Measurements from ENCODE around the gene DRD3.

DRD3 gene

GRCh38 chr3:114143817-114144216, 35.0 kb downstream of the DRD3 start:
- DNase-seq (ENCODE audit: insufficient read length, low spot score) (no peak), FAIRE-seq (no peak)
- TF ChIP-seq CTCF (IDR thresholded peaks at IDR 0.05; ENCODE audit: insufficient read depth, missing control alignments) = no peak

- no peak for DNase-seq (ENCODE audit: insufficient read length, low spot score)
- no peak for FAIRE-seq
- TF ChIP-seq CTCF (IDR thresholded peaks at IDR 0.05; ENCODE audit: insufficient read depth, missing control alignments) = no peak
These were observed 39.0 kb downstream of the DRD3 start for GRCh38 chr3:114139836-114140235.

DNA sequence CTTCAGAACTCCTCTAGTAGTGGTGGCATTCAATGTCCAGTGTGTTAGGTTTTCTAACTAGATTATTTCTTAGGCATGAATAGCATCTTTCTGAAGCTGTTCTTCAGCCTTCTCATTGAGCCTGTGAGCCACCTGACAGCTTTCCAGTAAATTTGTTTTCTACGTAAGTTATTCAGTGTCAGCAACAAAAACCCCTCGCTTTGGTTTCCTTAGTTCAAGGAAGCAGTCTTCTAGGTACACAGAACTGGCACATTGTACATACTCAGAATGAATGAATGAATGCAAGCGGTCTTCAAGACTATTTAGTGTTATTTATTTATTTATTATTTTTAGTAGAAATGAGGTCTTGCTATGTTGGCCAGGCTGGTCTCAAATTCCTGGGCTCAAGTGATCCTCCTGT, 44.9 kb downstream of the DRD3 start:
- FAIRE-seq (no peak), DNase-seq (ENCODE audit: insufficient read length, low spot score) (no peak)
- no peak for TF ChIP-seq CTCF (IDR thresholded peaks at IDR 0.05; ENCODE audit: insufficient read depth, missing control alignments)

- FAIRE-seq = no peak
These were observed 46.4 kb downstream of the DRD3 start for GRCh38 chr3:114132500-114132899.

DNA sequence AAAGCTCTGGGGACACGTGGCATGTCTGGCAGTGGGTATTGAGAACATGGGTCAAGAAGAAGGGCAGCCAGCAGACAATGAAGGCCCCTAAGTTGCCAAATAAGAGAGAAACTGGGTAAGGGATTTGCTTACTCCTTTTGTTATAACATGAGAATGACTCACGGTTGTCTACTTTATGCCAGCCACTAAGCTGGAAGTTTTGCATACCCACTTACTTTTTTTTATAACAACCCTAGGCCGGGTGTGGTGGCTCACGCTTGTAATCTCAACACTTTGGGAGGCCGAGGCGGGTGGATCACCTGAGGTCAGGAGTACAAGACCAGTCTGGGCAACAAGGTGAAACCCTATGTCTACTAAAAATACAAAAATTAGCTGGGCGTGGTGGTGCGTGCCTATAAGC, 50.0 kb downstream of the DRD3 start:
- FAIRE-seq (no peak), DNase-seq (ENCODE audit: insufficient read length, low spot score) (no peak)
- TF ChIP-seq CTCF (IDR thresholded peaks at IDR 0.05; ENCODE audit: insufficient read depth, missing control alignments) = no peak

More at GRCh38 chr3:114132500-114132899, 46.4 kb downstream of the DRD3 start:
- TF ChIP-seq CTCF (IDR thresholded peaks at IDR 0.05; ENCODE audit: insufficient read depth, missing control alignments) = no peak
- no peak for DNase-seq (ENCODE audit: insufficient read length, low spot score)

- no peak for TF ChIP-seq CTCF (IDR thresholded peaks at IDR 0.05; ENCODE audit: insufficient read depth, missing control alignments)
- FAIRE-seq (no peak), DNase-seq (ENCODE audit: insufficient read length, low spot score) (no peak)
These were observed 50.6 kb downstream of the DRD3 start for GRCh38 chr3:114128231-114128630.

GRCh38 chr3:114127517-114127916, 51.3 kb downstream of the DRD3 start:
- DNase-seq (ENCODE audit: insufficient read length, low spot score) (no peak), FAIRE-seq (no peak)
- TF ChIP-seq CTCF (IDR thresholded peaks at IDR 0.05; ENCODE audit: insufficient read depth, missing control alignments) = no peak

Data from D721Med (cell line).